Endodermal cell (in vitro differentiated cells): Measurements from ENCODE around the gene MED17. TPM values are rescaled to one million over a fixed set of nuclear protein-coding genes. Genes with fewer than 3 reads are reported as not detected.

Experiments
- DNase-seq: peaks from one replicate; pipeline ENCODE4 v3.0.0-alpha.2; 2017
- H3K27ac ChIP-seq: 2 replicates; pipeline ENCODE4 v1.5.1; 2013; ENCODE audit warnings: mild to moderate bottlenecking, low read depth, low read length, moderate library complexity
- H3K27me3 ChIP-seq: 2 replicates; pipeline ENCODE4 v1.6.1; 2013; ENCODE audit warnings: mild to moderate bottlenecking, low read length, moderate library complexity; ENCODE audit not compliant: insufficient read depth, control insufficient read depth, poor library complexity, severe bottlenecking
- H3K36me3 ChIP-seq: 2 replicates; pipeline ENCODE4 v1.7.0; 2013; ENCODE audit warnings: mild to moderate bottlenecking, low read length, moderate library complexity; ENCODE audit not compliant: control insufficient read depth, insufficient read depth
- H3K4me1 ChIP-seq: one replicate; pipeline ENCODE4 v1.7.0; 2013; ENCODE audit warnings: low read length; ENCODE audit not compliant: control insufficient read depth, insufficient read depth
- H3K4me3 ChIP-seq: 2 replicates; pipeline ENCODE4 v1.5.1; 2013; ENCODE audit warnings: mild to moderate bottlenecking, low read length, moderate library complexity
- H3K9ac ChIP-seq: 2 replicates; pipeline ENCODE4 v1.6.1; 2013; ENCODE audit warnings: mild to moderate bottlenecking, low read length, moderate library complexity; ENCODE audit not compliant: poor library complexity, severe bottlenecking; ENCODE audit errors: extremely low read depth
- H3K9me3 ChIP-seq: 2 replicates; pipeline ENCODE4 v1.6.1; 2013; ENCODE audit warnings: mild to moderate bottlenecking, low read length, moderate library complexity; ENCODE audit not compliant: control insufficient read depth
- H3K27ac Mint-ChIP-seq: 2 replicates; pipeline ENCODE4 v1.8.0; 2020; ENCODE audit warnings: mixed read lengths
- H3K27me3 Mint-ChIP-seq: 2 replicates; pipeline ENCODE4 v1.8.0; 2021; ENCODE audit warnings: mild to moderate bottlenecking, mixed read lengths; ENCODE audit not compliant: insufficient read depth
- H3K36me3 Mint-ChIP-seq: 2 replicates; pipeline ENCODE4 v1.8.0; 2020; ENCODE audit warnings: low read depth, mixed read lengths
- H3K4me1 Mint-ChIP-seq: 2 replicates; pipeline ENCODE4 v1.8.0; 2020; ENCODE audit warnings: mixed read lengths
- H3K4me3 Mint-ChIP-seq: 2 replicates; pipeline ENCODE4 v1.8.0; 2020; ENCODE audit warnings: mild to moderate bottlenecking, moderate library complexity, mixed read lengths
- H3K9me3 Mint-ChIP-seq: 2 replicates; pipeline ENCODE4 v1.8.0; 2020; ENCODE audit warnings: mild to moderate bottlenecking, mixed read lengths
- WGBS, 2 experiments: methylation state at CpG; one replicate each; pipeline versions ENCODE4 v1.1.5 to v1.1.7; 2013; ENCODE audit warnings: missing lambda C conversion rate in 2 of 2, mixed read lengths in 1 of 2; ENCODE audit not compliant: insufficient coverage in 1 of 2, insufficient read length in 1 of 2; 5-methylcytosine and 5-hydroxymethylcytosine counted together
- total RNA-seq, 2 donors: library from RNA; stranded (reverse); fragmentation: NEBNext Ultra II Directional in 1 of 2; extraction: Animal tissue kit (Norgen Biotek cat#: 25700) in 1 of 2; gene quantifications; 2 replicates in 1 of 2; 3 replicates in 1 of 2; pipeline ENCODE4 v1.2.1, GENCODE V29; 2021
- TF ChIP-seq, protein P1 (sequence below): fragments of 200-600 bp; sonication (generic); conservative IDR thresholded peaks from 2 replicates; pipeline ENCODE4 v1.5.0; 2021; ENCODE audit warnings: antibody characterized with exemption, mild to moderate bottlenecking

Gene MED17
- total RNA-seq, 2 donors from 2014 or later: 40.6 to 46.2 TPM

DNA sequence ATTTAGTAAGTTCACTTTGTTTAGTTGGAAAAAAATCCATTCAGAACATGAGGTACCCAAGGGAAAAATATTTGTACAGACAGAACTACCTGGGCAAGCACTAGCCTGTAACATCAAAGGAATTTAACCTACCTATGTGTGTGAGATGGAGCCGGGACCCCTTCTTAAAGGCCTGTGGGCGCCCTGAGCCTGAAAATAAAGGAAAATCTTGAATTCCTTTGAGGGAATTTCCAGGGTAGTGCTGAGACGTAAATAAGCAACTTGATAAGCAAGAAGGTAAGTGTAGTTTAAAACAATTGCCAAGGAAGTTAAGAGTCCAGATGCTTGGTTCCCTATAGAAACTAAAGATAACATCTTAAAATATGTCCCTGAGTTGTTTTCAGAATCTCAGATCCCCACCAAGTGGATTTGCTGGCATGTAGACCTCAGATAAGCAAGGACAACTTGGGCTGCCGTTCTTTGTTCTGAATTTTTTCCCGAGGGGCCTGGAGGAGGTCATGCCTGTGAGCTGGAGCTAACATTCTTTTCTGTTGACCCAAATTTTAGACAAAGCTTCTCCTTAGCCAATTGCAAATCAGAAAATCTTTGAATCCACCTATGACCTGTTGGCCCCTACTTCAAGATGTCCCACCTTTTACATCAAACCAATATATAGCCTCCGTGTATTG is 31.0 kb downstream of the MED17 start:
- no peaks in the 10 kb centered on the region for H3K9me3 Mint-ChIP-seq
- H3K27me3 Mint-ChIP-seq: no peaks in the 10 kb centered on the region
- H3K36me3 Mint-ChIP-seq: peaks cover 51% of the 10 kb centered on the region
- H3K4me3 Mint-ChIP-seq: no peak overlapping the region
- H3K36me3 ChIP-seq: peaks cover 52% of the 10 kb centered on the region
- H3K27me3 ChIP-seq: no peaks in the 10 kb centered on the region
- TF ChIP-seq, protein P1, sequence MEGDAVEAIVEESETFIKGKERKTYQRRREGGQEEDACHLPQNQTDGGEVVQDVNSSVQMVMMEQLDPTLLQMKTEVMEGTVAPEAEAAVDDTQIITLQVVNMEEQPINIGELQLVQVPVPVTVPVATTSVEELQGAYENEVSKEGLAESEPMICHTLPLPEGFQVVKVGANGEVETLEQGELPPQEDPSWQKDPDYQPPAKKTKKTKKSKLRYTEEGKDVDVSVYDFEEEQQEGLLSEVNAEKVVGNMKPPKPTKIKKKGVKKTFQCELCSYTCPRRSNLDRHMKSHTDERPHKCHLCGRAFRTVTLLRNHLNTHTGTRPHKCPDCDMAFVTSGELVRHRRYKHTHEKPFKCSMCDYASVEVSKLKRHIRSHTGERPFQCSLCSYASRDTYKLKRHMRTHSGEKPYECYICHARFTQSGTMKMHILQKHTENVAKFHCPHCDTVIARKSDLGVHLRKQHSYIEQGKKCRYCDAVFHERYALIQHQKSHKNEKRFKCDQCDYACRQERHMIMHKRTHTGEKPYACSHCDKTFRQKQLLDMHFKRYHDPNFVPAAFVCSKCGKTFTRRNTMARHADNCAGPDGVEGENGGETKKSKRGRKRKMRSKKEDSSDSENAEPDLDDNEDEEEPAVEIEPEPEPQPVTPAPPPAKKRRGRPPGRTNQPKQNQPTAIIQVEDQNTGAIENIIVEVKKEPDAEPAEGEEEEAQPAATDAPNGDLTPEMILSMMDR: no peak
- H3K4me3 ChIP-seq: no peak overlapping the region
- peaks cover 23% of the 10 kb centered on the region for H3K4me1 ChIP-seq
- peaks cover 54% of the 10 kb centered on the region for H3K4me1 Mint-ChIP-seq
- DNase-seq: no peak
- H3K27ac Mint-ChIP-seq: peak overlapping the region; percentile 81
- no peaks in the 10 kb centered on the region for H3K9me3 ChIP-seq
- WGBS, 2 experiments: 76 to 78% methylated on average over 5 to 6 of the region's 6 CpGs
- H3K9ac ChIP-seq: no peak overlapping the region
- peak overlapping the region; percentile 36 for H3K27ac ChIP-seq

DNA sequence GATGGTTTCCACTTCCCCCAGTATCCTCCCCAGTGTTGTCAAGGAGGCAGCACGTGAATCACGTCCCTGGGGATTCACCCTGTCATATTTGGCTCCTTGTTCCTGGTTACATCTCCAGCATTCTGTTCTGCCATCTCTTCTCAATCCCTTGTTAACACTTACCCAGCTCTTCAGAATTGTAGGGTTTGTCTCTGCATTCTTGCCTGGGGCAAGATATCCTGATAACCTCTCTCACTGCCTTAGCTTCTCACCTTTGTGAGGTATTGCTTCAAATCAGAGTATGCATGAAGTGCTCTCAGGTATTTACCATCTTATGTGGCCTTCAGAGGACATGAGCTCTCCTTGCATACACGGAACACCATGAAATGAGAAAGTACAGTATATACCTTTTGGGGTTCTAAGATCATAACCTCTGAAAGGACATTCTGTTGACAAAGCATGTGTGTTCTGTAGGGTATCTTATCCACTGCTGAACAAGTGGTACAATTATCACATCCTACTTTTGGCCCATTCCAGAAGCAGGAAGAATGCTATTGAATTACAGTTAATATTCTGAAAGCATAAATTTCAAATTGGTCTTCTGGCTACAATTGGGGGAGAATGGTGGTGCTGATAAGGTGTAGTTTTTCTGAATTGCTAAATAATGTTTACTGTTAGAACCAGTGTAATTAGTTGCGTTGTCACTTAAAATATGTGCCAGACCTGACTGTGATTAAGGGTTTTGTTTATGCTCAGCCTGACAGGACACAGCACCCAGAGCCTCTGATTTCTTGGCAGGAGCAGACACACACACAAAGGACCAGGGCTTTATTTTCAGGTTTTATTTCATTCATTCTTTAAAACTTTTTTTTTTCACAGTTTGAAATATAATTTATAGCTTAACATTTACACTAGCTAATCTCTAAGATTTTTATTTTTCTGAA is 33.6 kb downstream of the MED17 start:
- Histone ChIP-seq H3K4me3 (peak overlapping the region; percentile 54), H3K4me1 (peaks cover 25% of the 10 kb centered on the region), H3K9me3 (no peaks in the 10 kb centered on the region), H3K36me3 (peaks cover 28% of the 10 kb centered on the region), H3K27ac (no peak overlapping the region), H3K9ac (peak overlapping the region; percentile 7), H3K27me3 (no peaks in the 10 kb centered on the region)
- H3K9me3 Mint-ChIP-seq: no peaks in the 10 kb centered on the region
- peak overlapping the region; percentile 72 for H3K27ac Mint-ChIP-seq
- TF ChIP-seq, protein P1: no peak
- WGBS, 2 experiments: 79 to 92% methylated on average over 3 to 4 of the region's 4 CpGs
- peaks cover 67% of the 10 kb centered on the region for H3K4me1 Mint-ChIP-seq
- H3K4me3 Mint-ChIP-seq: no peak overlapping the region
- no peak for DNase-seq
- no peaks in the 10 kb centered on the region for H3K27me3 Mint-ChIP-seq
- peaks cover 29% of the 10 kb centered on the region for H3K36me3 Mint-ChIP-seq

DNA sequence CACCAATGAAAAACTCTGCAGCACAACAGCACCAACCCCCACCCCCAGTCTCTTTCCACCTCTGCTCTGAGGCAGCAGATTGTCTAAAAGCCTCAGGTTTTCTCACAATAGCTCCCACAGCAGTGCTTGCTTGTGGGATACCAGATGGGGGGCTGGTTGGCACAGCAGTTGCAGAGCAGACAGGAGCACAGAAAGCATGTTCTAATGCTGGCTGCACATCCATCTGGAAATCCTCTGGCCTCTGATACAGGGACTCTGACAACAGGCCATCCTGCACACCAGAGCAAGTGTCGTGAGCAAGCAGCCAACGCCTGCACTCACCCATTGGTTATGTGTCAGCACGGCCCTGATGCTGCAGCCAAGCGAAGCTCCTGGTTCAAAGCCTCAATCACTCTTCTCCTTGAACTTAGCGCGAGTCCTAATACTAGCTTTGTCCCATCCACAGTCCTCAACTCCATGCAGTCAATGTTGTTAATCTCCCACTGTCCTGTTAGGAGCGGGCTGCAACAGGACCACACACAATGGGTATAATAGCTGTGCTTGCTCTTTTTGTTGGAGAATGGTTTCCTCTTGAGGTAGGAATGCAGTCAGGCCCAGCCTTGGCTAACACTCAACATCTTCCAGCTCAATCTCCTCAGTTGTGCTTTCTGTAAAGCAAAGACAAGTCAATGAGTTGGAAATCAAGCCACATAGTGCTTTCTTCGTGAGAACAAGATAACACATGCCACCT is 36.0 kb downstream of the MED17 start:
- H3K36me3 ChIP-seq: peaks cover 11% of the 10 kb centered on the region
- no peak overlapping the region for H3K4me3 Mint-ChIP-seq
- no peaks in the 10 kb centered on the region for H3K9me3 Mint-ChIP-seq
- no peaks in the 10 kb centered on the region for H3K9me3 ChIP-seq
- H3K4me3 ChIP-seq: peak overlapping the region; percentile 12
- DNase-seq: peak; percentile 62
- H3K27ac ChIP-seq: no peak overlapping the region
- TF ChIP-seq, protein P1: peak; percentile 35
- WGBS, 2 experiments: 79 to 85% methylated on average over 5 to 8 of the region's 8 CpGs
- H3K9ac ChIP-seq: no peak overlapping the region
- no peaks in the 10 kb centered on the region for H3K27me3 Mint-ChIP-seq
- H3K27me3 ChIP-seq: no peaks in the 10 kb centered on the region
- peaks cover 10% of the 10 kb centered on the region for H3K36me3 Mint-ChIP-seq
- H3K4me1 Mint-ChIP-seq: peaks cover 55% of the 10 kb centered on the region
- H3K4me1 ChIP-seq: peaks cover 25% of the 10 kb centered on the region
- peak overlapping the region; percentile 2 for H3K27ac Mint-ChIP-seq
